A549 (cell line): ENCODE data around the gene NPAS2. TPM values are rescaled to one million over a fixed set of nuclear protein-coding genes. Genes with fewer than 3 reads are reported as not detected.

Experiments
- ATAC-seq, 2 experiments: fragments of 200-7000 bp in 1 of 2; fragments of >200 bp in 1 of 2; cut with Nextera tagmentation in 1 of 2; cut with Tn5 transposase in 1 of 2; 3 replicates each; pipeline versions ENCODE4 v1.8.0 to v1.9.1; 2018 to 2020; ENCODE audit warnings: mild to moderate bottlenecking in 1 of 2, moderate library complexity in 1 of 2
- CTCF ChIA-PET: fragments of 300-600 bp; sonication (Branson Sonifier 250); formaldehyde crosslinking; extraction: SDS; loops from one replicate; lab custom pipeline; 2021; ENCODE audit warnings: antibody characterized with exemption, inconsistent platforms; lab: Yijun Ruan, JAX
- POLR2A ChIA-PET: fragments of 350-600 bp; formaldehyde crosslinking; extraction: SDS; loops from one replicate; lab custom pipeline; 2021; ENCODE audit warnings: antibody characterized with exemption, inconsistent platforms; lab: Yijun Ruan, JAX
- DNase-seq, 2 experiments: peaks; one replicate each; pipeline versions ENCODE4 v3.0.0 to v3.0.0-alpha.2; 2011 to 2016; ENCODE audit warnings: low read depth in 1 of 2, low spot score in 1 of 2
- FAIRE-seq: peaks from 2 replicates; lab custom pipeline; 2011; peaks lifted over from hg19 to GRCh38; lab: Jason Lieb, UNC
- H3K27ac ChIP-seq, 2 experiments: fragments of >200 bp; sonication (Bioruptor Twin); formaldehyde crosslinking; 3 replicates each; pipeline ENCODE4 v1.5.1; 2016 to 2017
- H3K4me1 ChIP-seq: fragments of >200 bp; sonication (Bioruptor Twin); formaldehyde crosslinking; 3 replicates; pipeline ENCODE4 v1.6.1; 2016
- H3K4me2 ChIP-seq: fragments of >200 bp; sonication (Bioruptor Twin); formaldehyde crosslinking; 3 replicates; pipeline ENCODE4 v1.6.1; 2016
- H3K4me3 ChIP-seq: fragments of >200 bp; sonication (Bioruptor Twin); formaldehyde crosslinking; 3 replicates; pipeline ENCODE4 v1.5.1; 2016
- H3K9me3 ChIP-seq: fragments of >200 bp; sonication (Bioruptor Twin); formaldehyde crosslinking; 3 replicates; pipeline ENCODE4 v1.6.1; 2016
- BHLHE40 ChIP-seq: IDR thresholded peaks from 2 replicates; pipeline ENCODE4 v1.6.1; 2012; ENCODE audit warnings: low read depth, low read length, inconsistent platforms
- EHMT2 ChIP-seq: fragments of 200-600 bp; sonication (generic); IDR thresholded peaks from 2 replicates; pipeline ENCODE4 v1.6.1; 2016; ENCODE audit warnings: antibody characterized with exemption, low read depth, mild to moderate bottlenecking, moderate library complexity
- EP300 ChIP-seq, 2 experiments: fragments of >200 bp; sonication (Bioruptor Twin); formaldehyde crosslinking; IDR thresholded peaks; 2 replicates in 1 of 2; 3 replicates in 1 of 2; pipeline ENCODE4 v1.6.1; 2016 to 2017
- FOXS1 ChIP-seq: fragments of 250-450 bp; sonication (Bioruptor Pico); IDR thresholded peaks from 2 replicates; pipeline ENCODE4 v1.5.0; 2020; ENCODE audit warnings: mild to moderate bottlenecking, moderate library complexity
- HES2 ChIP-seq: fragments of >200 bp; sonication (Bioruptor Twin); formaldehyde crosslinking; IDR thresholded peaks from 2 replicates; pipeline ENCODE4 v1.6.1; 2016
- HMGXB4 ChIP-seq: fragments of 250-450 bp; sonication (Bioruptor Pico); IDR thresholded peaks from 2 replicates; pipeline ENCODE4 v1.5.0; 2021; ENCODE audit warnings: mild to moderate bottlenecking, moderate library complexity, borderline replicate concordance
- HOXB13 ChIP-seq: fragments of 250-450 bp; sonication (Bioruptor Pico); IDR thresholded peaks from 2 replicates; pipeline ENCODE4 v1.5.0; 2020; ENCODE audit warnings: low read depth, mild to moderate bottlenecking, moderate library complexity
- JUN ChIP-seq, 2 experiments: fragments of >200 bp; sonication (Bioruptor Twin); formaldehyde crosslinking; IDR thresholded peaks; 2 replicates in 1 of 2; 3 replicates in 1 of 2; pipeline ENCODE4 v1.6.1; 2016 to 2017
- KDM1A ChIP-seq: fragments of 200-600 bp; sonication (generic); IDR thresholded peaks from 2 replicates; pipeline ENCODE4 v1.6.1; 2016; ENCODE audit warnings: low read depth, mild to moderate bottlenecking
- POLR2A ChIP-seq: IDR thresholded peaks from 2 replicates; pipeline ENCODE4 v1.6.1; 2012; ENCODE audit warnings: mild to moderate bottlenecking, low read length
- RFX5 ChIP-seq: fragments of 450-650 bp; IDR thresholded peaks from 2 replicates; pipeline ENCODE4 v1.7.1; 2014; ENCODE audit warnings: antibody characterized with exemption, mild to moderate bottlenecking, moderate library complexity
- RNF2 ChIP-seq: fragments of 200-600 bp; sonication (generic); IDR thresholded peaks from 2 replicates; pipeline ENCODE4 v1.6.1; 2016; ENCODE audit warnings: low read depth, mild to moderate bottlenecking, antibody characterized with exemption, moderate library complexity, borderline replicate concordance
- TFCP2L1 ChIP-seq: fragments of 250-450 bp; sonication (Bioruptor Pico); IDR thresholded peaks from 2 replicates; pipeline ENCODE4 v1.5.0; 2021; ENCODE audit warnings: mild to moderate bottlenecking
- ZC3H11A ChIP-seq: fragments of 450-650 bp; IDR thresholded peaks from 2 replicates; pipeline ENCODE4 v1.6.1; 2014; ENCODE audit warnings: antibody characterized with exemption, mild to moderate bottlenecking
- ZNF302 ChIP-seq: fragments of 250-450 bp; sonication (Bioruptor Pico); IDR thresholded peaks from 2 replicates; pipeline ENCODE4 v1.9.0; 2021; ENCODE audit warnings: inconsistent platforms, mild to moderate bottlenecking, moderate library complexity
- ZSCAN20 ChIP-seq: fragments of 250-450 bp; sonication (Bioruptor Pico); IDR thresholded peaks from 2 replicates; pipeline ENCODE4 v1.8.0; 2022; ENCODE audit warnings: mild to moderate bottlenecking, moderate library complexity
- WGBS: methylation state at CpG from one replicate; pipeline ENCODE4 v1.1.6; 2017; ENCODE audit errors: missing lambda C conversion rate; 5-methylcytosine and 5-hydroxymethylcytosine counted together
- polyA plus RNA-seq, 4 experiments: library from polyadenylated mRNA; depleted of rRNA in 3 of 4; stranded (reverse); fragments of >200 nt; fragmentation: RNase III in 1 of 4; extraction: RNeasy Plus Mini Kit Qiagen cat#74134 plus additional on column Dnase treatment in 1 of 4; gene quantifications; 2 replicates in 3 of 4; 3 replicates in 1 of 4; pipeline ENCODE4 v1.2.3, GENCODE V29; 2011 to 2017
- TF ChIP-seq, protein P1 (sequence below): fragments of >200 bp; sonication (Bioruptor Twin); formaldehyde crosslinking; IDR thresholded peaks from 3 replicates; pipeline ENCODE4 v1.5.1; 2016
- TF ChIP-seq, protein P2 (sequence below): IDR thresholded peaks from 2 replicates; pipeline ENCODE4 v1.6.1; 2012; ENCODE audit warnings: low read depth, borderline replicate concordance
- TF ChIP-seq, protein P3 (sequence below): IDR thresholded peaks from 2 replicates; pipeline ENCODE4 v1.6.1; 2012

NPAS2 gene
- polyA plus RNA-seq, 2 of the 4 experiments (the other 2 are of a cell fraction): 31.4 to 56.1 TPM

- TF ChIP-seq, protein P1, sequence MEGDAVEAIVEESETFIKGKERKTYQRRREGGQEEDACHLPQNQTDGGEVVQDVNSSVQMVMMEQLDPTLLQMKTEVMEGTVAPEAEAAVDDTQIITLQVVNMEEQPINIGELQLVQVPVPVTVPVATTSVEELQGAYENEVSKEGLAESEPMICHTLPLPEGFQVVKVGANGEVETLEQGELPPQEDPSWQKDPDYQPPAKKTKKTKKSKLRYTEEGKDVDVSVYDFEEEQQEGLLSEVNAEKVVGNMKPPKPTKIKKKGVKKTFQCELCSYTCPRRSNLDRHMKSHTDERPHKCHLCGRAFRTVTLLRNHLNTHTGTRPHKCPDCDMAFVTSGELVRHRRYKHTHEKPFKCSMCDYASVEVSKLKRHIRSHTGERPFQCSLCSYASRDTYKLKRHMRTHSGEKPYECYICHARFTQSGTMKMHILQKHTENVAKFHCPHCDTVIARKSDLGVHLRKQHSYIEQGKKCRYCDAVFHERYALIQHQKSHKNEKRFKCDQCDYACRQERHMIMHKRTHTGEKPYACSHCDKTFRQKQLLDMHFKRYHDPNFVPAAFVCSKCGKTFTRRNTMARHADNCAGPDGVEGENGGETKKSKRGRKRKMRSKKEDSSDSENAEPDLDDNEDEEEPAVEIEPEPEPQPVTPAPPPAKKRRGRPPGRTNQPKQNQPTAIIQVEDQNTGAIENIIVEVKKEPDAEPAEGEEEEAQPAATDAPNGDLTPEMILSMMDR: no peak
- TF ChIP-seq, all 56 proteins: peak for 0
Measured at GRCh38 chr2:100940240-100940639, 120.3 kb downstream of the NPAS2 start (continued).

GRCh38 chr2:100940766-100941645 is 121.1 kb downstream of the NPAS2 start:
- H3K27ac ChIP-seq: peak overlapping the region in 1 of 2 experiments; percentile 47; a peak in 2 of 6 replicates
- 92% methylated on average over 14 of the region's 14 CpGs for WGBS
- POLR2A ChIA-PET: no interaction called here
- DNase-seq: no peak
- TF ChIP-seq RFX5 (no peak), EHMT2 (no peak), ZSCAN20 (CRISPR knock-in tag) (no peak)
- TF ChIP-seq, all 56 proteins: peak for 0
- Histone ChIP-seq H3K4me3 (no peak overlapping the region), H3K4me2 (no peak overlapping the region), H3K4me1 (no peaks in the 10 kb centered on the region), H3K9me3 (no peaks in the 10 kb centered on the region)
- CTCF ChIA-PET: interaction anchor here (0.8 to 1.3 kb wide), 3 partner anchors 18 to 334 kb away, joined by 3 to 4 read pairs (median 3); no protein-coding TSS in a partner anchor
- no peak for ATAC-seq
- FAIRE-seq: no peak

- H3K27ac ChIP-seq: no peak overlapping the region
- TF ChIP-seq ZC3H11A (no peak), JUN (IDR thresholded peaks at IDR 0.05) (no peak), POLR2A (no peak), KDM1A (no peak), ZNF302 (CRISPR knock-in tag) (no peak), RNF2 (no peak), RFX5 (no peak), TFCP2L1 (CRISPR knock-in tag) (no peak), EP300 (IDR thresholded peaks at IDR 0.05) (no peak), FOXS1 (CRISPR knock-in tag) (no peak), HES2 (no peak), HMGXB4 (CRISPR knock-in tag) (no peak), BHLHE40 (no peak), HOXB13 (no peak)
- TF ChIP-seq, protein P2, sequence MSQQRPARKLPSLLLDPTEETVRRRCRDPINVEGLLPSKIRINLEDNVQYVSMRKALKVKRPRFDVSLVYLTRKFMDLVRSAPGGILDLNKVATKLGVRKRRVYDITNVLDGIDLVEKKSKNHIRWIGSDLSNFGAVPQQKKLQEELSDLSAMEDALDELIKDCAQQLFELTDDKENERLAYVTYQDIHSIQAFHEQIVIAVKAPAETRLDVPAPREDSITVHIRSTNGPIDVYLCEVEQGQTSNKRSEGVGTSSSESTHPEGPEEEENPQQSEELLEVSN: no peak
- TF ChIP-seq, protein P3, sequence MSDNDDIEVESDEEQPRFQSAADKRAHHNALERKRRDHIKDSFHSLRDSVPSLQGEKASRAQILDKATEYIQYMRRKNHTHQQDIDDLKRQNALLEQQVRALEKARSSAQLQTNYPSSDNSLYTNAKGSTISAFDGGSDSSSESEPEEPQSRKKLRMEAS: no peak
- no peaks in the 10 kb centered on the region for H3K4me1 ChIP-seq
- H3K9me3 ChIP-seq: no peaks in the 10 kb centered on the region
- H3K4me3 ChIP-seq: no peak overlapping the region
- no peak for ATAC-seq
- ChIA-PET CTCF (interaction anchor here (1.3 kb wide), 1 partner anchor 18 kb away, joined by 3 read pairs; no protein-coding TSS in a partner anchor), POLR2A (no interaction called here)
- 94% methylated on average over 10 of the region's 10 CpGs for WGBS
- DNase-seq: no peak
- no peak overlapping the region for H3K4me2 ChIP-seq
- FAIRE-seq: no peak
Measured at GRCh38 chr2:100941646-100942240, 121.8 kb downstream of the NPAS2 start.
